Measurements from ENCODE around the gene FKBP6. TPM values are rescaled to one million over a fixed set of nuclear protein-coding genes. Genes with fewer than 3 reads are reported as not detected.
"Not testable (repeated sequence)": the region's sequence is repeated elsewhere in the genome, so short reads cannot be mapped to it uniquely, and the experiment has no call there.

FKBP6 gene
- total RNA-seq, 1 donor from 2014 or later: not detected

GRCh38 chr7:73307436-73307835 is 20.5 kb upstream of the FKBP6 start:
- TF ChIP-seq, protein P1, sequence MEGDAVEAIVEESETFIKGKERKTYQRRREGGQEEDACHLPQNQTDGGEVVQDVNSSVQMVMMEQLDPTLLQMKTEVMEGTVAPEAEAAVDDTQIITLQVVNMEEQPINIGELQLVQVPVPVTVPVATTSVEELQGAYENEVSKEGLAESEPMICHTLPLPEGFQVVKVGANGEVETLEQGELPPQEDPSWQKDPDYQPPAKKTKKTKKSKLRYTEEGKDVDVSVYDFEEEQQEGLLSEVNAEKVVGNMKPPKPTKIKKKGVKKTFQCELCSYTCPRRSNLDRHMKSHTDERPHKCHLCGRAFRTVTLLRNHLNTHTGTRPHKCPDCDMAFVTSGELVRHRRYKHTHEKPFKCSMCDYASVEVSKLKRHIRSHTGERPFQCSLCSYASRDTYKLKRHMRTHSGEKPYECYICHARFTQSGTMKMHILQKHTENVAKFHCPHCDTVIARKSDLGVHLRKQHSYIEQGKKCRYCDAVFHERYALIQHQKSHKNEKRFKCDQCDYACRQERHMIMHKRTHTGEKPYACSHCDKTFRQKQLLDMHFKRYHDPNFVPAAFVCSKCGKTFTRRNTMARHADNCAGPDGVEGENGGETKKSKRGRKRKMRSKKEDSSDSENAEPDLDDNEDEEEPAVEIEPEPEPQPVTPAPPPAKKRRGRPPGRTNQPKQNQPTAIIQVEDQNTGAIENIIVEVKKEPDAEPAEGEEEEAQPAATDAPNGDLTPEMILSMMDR (IDR thresholded peaks at IDR 0.05; ENCODE audit: unreplicated experiment): no peak
- Mint-ChIP-seq H3K9me3 (no peaks in the 10 kb centered on the region), H3K4me3 (peak overlapping the region; percentile 88), H3K36me3 (peaks cover 14% of the 10 kb centered on the region), H3K4me1 (peaks cover 11% of the 10 kb centered on the region), H3K27me3 (ENCODE audit: low read depth) (no peaks in the 10 kb centered on the region), H3K27ac (no peak overlapping the region)
- no peak for DNase-seq (ENCODE audit: low spot score in 2 of 2, unreplicated experiment in 2 of 2)

- peak in 1 of 2 experiments; percentile 49 for DNase-seq (ENCODE audit: low spot score in 2 of 2, unreplicated experiment in 2 of 2)
Measured at GRCh38 chr7:73308074-73308664, 19.8 kb upstream of the FKBP6 start.

DNA sequence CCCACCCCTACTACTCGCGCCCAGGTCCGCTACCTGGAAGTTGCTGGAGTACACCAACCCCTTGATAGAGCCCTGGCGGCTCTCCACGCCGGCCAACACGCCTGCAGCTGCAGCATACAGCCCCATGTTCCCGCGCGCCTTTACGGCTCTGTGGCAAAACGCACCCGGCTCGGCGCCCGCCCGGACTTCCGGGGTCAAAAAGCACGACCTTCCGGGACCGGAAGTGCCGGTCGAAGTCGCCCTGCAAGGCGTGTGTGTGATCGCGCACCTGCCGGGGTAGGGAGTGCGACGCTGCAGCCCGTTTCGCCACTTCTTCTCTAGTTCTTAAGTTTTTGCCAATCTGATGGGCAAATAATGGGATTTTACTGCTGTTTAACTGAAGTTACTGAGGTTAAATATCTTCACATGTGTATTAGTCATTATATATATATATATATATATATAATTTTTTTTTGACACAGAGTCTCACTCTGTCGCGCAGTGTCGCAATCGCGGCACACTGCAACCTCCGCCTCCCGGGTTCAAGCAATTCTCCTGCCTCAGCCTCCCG is 19.2 kb upstream of the FKBP6 start, which contains the start of gene NSUN5:
Gene NSUN5, minus strand, starts transcription at position 162 of the 550 bp plus-strand sequence. Its CDS starts 36 bp downstream, at position 126.
- H3K36me3 Mint-ChIP-seq: peaks cover 10% of the 10 kb centered on the region
- TF ChIP-seq, protein P1 (IDR thresholded peaks at IDR 0.05; ENCODE audit: unreplicated experiment): no peak
- H3K4me3 Mint-ChIP-seq: peak within 1 kb of the TSS; percentile 88
- peak within 1 kb of the TSS; percentile 85 for H3K27ac Mint-ChIP-seq
- H3K9me3 Mint-ChIP-seq: no peaks in the 10 kb centered on the region
- H3K27me3 Mint-ChIP-seq (ENCODE audit: low read depth): no peaks in the 10 kb centered on the region
- peaks cover 11% of the 10 kb centered on the region for H3K4me1 Mint-ChIP-seq
- peak; percentile 36 to 61 for DNase-seq (ENCODE audit: low spot score in 2 of 2, unreplicated experiment in 2 of 2)

More at GRCh38 chr7:73308074-73308664, 19.8 kb upstream of the FKBP6 start:
- H3K36me3 Mint-ChIP-seq: peaks cover 11% of the 10 kb centered on the region
- TF ChIP-seq, protein P1 (IDR thresholded peaks at IDR 0.05; ENCODE audit: unreplicated experiment): no peak
- peaks cover 11% of the 10 kb centered on the region for H3K4me1 Mint-ChIP-seq
- no peaks in the 10 kb centered on the region for H3K27me3 Mint-ChIP-seq (ENCODE audit: low read depth)
- H3K27ac Mint-ChIP-seq: peak overlapping the region; percentile 85
- peak overlapping the region; percentile 88 for H3K4me3 Mint-ChIP-seq
- no peaks in the 10 kb centered on the region for H3K9me3 Mint-ChIP-seq

- DNase-seq (ENCODE audit: low spot score in 2 of 2, unreplicated experiment in 2 of 2); H3K9me3 Mint-ChIP-seq; H3K27ac Mint-ChIP-seq; H3K27me3 Mint-ChIP-seq (ENCODE audit: low read depth); H3K36me3 Mint-ChIP-seq; H3K4me3 Mint-ChIP-seq: not testable (repeated sequence)
- peaks cover 11% of the 10 kb centered on the region for H3K4me1 Mint-ChIP-seq
Measured at GRCh38 chr7:73311421-73311820, 16.5 kb upstream of the FKBP6 start.

GRCh38 chr7:73312831-73313520 is 15.0 kb upstream of the FKBP6 start:
- Mint-ChIP-seq H3K4me1 (peaks cover 7% of the 10 kb centered on the region), H3K9me3 (no peaks in the 10 kb centered on the region), H3K27ac (no peak overlapping the region), H3K4me3 (no peak overlapping the region), H3K36me3 (no peaks in the 10 kb centered on the region), H3K27me3 (ENCODE audit: low read depth) (no peaks in the 10 kb centered on the region)
- no peak for DNase-seq (ENCODE audit: low spot score in 2 of 2, unreplicated experiment in 2 of 2)
- TF ChIP-seq, protein P1 (IDR thresholded peaks at IDR 0.05; ENCODE audit: unreplicated experiment): no peak

DNA sequence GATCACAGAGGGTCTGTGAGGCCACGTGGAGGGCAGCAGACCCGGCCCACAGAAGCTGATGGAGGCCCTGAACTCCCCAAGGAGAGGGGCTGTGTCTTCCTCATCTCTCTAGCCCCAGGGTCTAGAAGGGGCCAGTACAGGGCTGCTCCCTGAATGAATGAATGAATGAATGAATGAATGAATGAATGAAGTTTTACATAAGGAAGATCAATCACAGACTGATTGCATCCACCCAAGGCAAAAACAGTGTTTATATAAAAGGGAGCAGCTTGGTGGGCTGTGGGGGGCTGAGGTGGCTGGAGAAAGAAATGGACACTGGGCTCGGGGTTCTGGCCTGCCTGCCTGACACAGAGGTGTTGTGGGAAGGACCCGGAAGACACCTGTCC is 14.4 kb upstream of the FKBP6 start:
- Mint-ChIP-seq H3K27ac (no peak overlapping the region), H3K36me3 (no peaks in the 10 kb centered on the region), H3K4me1 (peaks cover 4% of the 10 kb centered on the region), H3K9me3 (no peaks in the 10 kb centered on the region), H3K27me3 (ENCODE audit: low read depth) (no peaks in the 10 kb centered on the region), H3K4me3 (no peak overlapping the region)
- TF ChIP-seq, protein P1 (IDR thresholded peaks at IDR 0.05; ENCODE audit: unreplicated experiment): no peak
- DNase-seq (ENCODE audit: low spot score in 2 of 2, unreplicated experiment in 2 of 2): no peak
